K562 (cell line): Measurements from ENCODE around the gene HSPA8. TPM values are rescaled to one million over a fixed set of nuclear protein-coding genes. Genes with fewer than 3 reads are reported as not detected.

Experiments used
- CBX1 ChIP-seq: sonication (generic); IDR thresholded peaks from 2 replicates; pipeline ENCODE4 v1.6.1; 2016; ENCODE audit warnings: antibody characterized with exemption, low read depth, mild to moderate bottlenecking
- CCNT2 ChIP-seq: IDR thresholded peaks from 2 replicates; pipeline ENCODE4 v1.6.1; 2011; ENCODE audit warnings: borderline replicate concordance, low read depth, mild to moderate bottlenecking, moderate library complexity, mixed read lengths, low read length; ENCODE audit not compliant: insufficient read length; ENCODE audit errors: extremely low read depth
- CREM ChIP-seq: IDR thresholded peaks from 2 replicates; pipeline ENCODE4 v1.6.1; 2014; ENCODE audit warnings: antibody characterized with exemption, low read depth
- EZH2 ChIP-seq: IDR thresholded peaks from 2 replicates; pipeline ENCODE4 v1.6.1; 2012; ENCODE audit warnings: low read depth, mild to moderate bottlenecking, inconsistent platforms, low read length, borderline replicate concordance
- FOS ChIP-seq: IDR thresholded peaks from 3 replicates; pipeline ENCODE4 v1.6.1; 2011; ENCODE audit not compliant: insufficient read length; ENCODE audit errors: extremely low read depth
- FOXJ3 ChIP-seq: sonication (generic); formaldehyde crosslinking; IDR thresholded peaks from 2 replicates; pipeline ENCODE4 v1.4.0; 2020; ENCODE audit warnings: mild to moderate bottlenecking, missing genetic modification reagents
- FOXM1 ChIP-seq, 2 experiments: fragments of 450-650 bp in 1 of 2; sonication (generic) in 1 of 2; formaldehyde crosslinking in 1 of 2; IDR thresholded peaks; 2 replicates each; pipeline versions ENCODE4 v1.6.1 to v1.9.0; 2017 to 2022; ENCODE audit warnings: low read depth in 2 of 2, mild to moderate bottlenecking in 2 of 2, missing genetic modification reagents in 1 of 2, moderate library complexity in 1 of 2
- GATAD2B ChIP-seq: fragments of 450-650 bp; IDR thresholded peaks from 2 replicates; pipeline ENCODE4 v1.6.1; 2017; ENCODE audit warnings: mild to moderate bottlenecking, borderline replicate concordance
- HNRNPUL1 ChIP-seq: fragments of 200-400 bp; formaldehyde crosslinking; IDR thresholded peaks from 2 replicates; pipeline ENCODE4 v1.6.1; 2017; ENCODE audit warnings: low read length
- NCOA6 ChIP-seq: fragments of 450-650 bp; IDR thresholded peaks from 2 replicates; pipeline ENCODE4 v1.6.1; 2017; ENCODE audit warnings: mild to moderate bottlenecking
- NFIX ChIP-seq: fragments of 250-450 bp; sonication (Bioruptor Pico); IDR thresholded peaks from 2 replicates; pipeline ENCODE4 v1.4.0; 2020; ENCODE audit warnings: low read depth, mild to moderate bottlenecking, moderate library complexity
- SMAD1 ChIP-seq: fragments of 150-350 bp; IDR thresholded peaks from 2 replicates; pipeline ENCODE4 v1.6.1; 2014; ENCODE audit warnings: low read length, low read depth; ENCODE audit not compliant: partially characterized antibody
- SMAD2 ChIP-seq: fragments of 150-350 bp; IDR thresholded peaks from 2 replicates; pipeline ENCODE4 v1.6.1; 2014; ENCODE audit warnings: low read depth, mild to moderate bottlenecking, low read length
- SRSF1 ChIP-seq: fragments of 200-400 bp; formaldehyde crosslinking; IDR thresholded peaks from 2 replicates; pipeline ENCODE4 v1.6.1; 2017; ENCODE audit warnings: mild to moderate bottlenecking, low read depth, low read length, moderate library complexity
- TEAD4 ChIP-seq, 2 experiments: sonication (generic) in 1 of 2; formaldehyde crosslinking in 1 of 2; IDR thresholded peaks; 2 replicates each; pipeline versions ENCODE4 v1.6.1 to v1.8.0; 2012 to 2022; ENCODE audit warnings: borderline replicate concordance in 1 of 2, inconsistent platforms in 1 of 2, low read length in 1 of 2, mild to moderate bottlenecking in 1 of 2, missing genetic modification reagents in 1 of 2
- ZNF134 ChIP-seq: fragments of 250-450 bp; sonication (Bioruptor Pico); conservative IDR thresholded peaks from 2 replicates; pipeline ENCODE4 v1.4.0; 2020
- ZNF282 ChIP-seq: sonication (generic); formaldehyde crosslinking; IDR thresholded peaks from 2 replicates; pipeline ENCODE4 v1.8.1; 2023; ENCODE audit warnings: missing genetic modification reagents
- ZNF507 ChIP-seq: conservative IDR thresholded peaks from 2 replicates; pipeline ENCODE4 v1.6.1; 2017; ENCODE audit warnings: missing genetic modification characterization, missing compliant biosample characterization
- polyA plus RNA-seq, 8 experiments: library from polyadenylated mRNA; depleted of rRNA in 4 of 8; stranded (reverse) in 5 of 8; unstranded in 3 of 8; fragments of >200 nt; fragmentation: Nextera tagmentation in 2 of 8; fragmentation: Illumina TruSeq in 1 of 8; extraction: Ambion mirVana in 2 of 8; extraction: Trizol in 1 of 8; gene quantifications; 2 replicates each; pipeline versions ENCODE4 v1.2.1 to v1.2.3, GENCODE V29; 2011 to 2014; ENCODE audit warnings: inconsistent platforms in 1 of 8, missing spikeins in 1 of 8
- total RNA-seq, 7 experiments: library from RNA; depleted of rRNA in 6 of 7; stranded (reverse); fragments of >200 nt in 6 of 7; fragmentation: Illumina TruSeq in 2 of 7; extraction: Trizol in 2 of 7; gene quantifications; 2 replicates each; pipeline versions ENCODE4 v1.2.1 to v1.2.3, GENCODE V29; 2011 to 2021; ENCODE audit warnings: low replicate concordance in 1 of 7
- TF ChIP-seq, protein P1 (sequence below): sonication (generic); formaldehyde crosslinking; IDR thresholded peaks from 2 replicates; pipeline ENCODE4 v1.8.1; 2022; ENCODE audit warnings: missing genetic modification reagents
- TF ChIP-seq, protein P2 (sequence below): sonication (generic); formaldehyde crosslinking; IDR thresholded peaks from 2 replicates; pipeline ENCODE4 v1.8.1; 2023; ENCODE audit warnings: mild to moderate bottlenecking, missing genetic modification reagents
- TF ChIP-seq, protein P3 (sequence below): sonication (generic); formaldehyde crosslinking; IDR thresholded peaks from 2 replicates; pipeline ENCODE4 v1.8.0; 2023; ENCODE audit warnings: missing genetic modification reagents, mild to moderate bottlenecking, borderline replicate concordance

Gene HSPA8
- total and polyA plus RNA-seq, 9 of the 15 experiments (the other 6 are each of a cell fraction or from before 2014, with no cell fraction given) = 1,250 to 3,966 (median 2,773) TPM

DNA sequence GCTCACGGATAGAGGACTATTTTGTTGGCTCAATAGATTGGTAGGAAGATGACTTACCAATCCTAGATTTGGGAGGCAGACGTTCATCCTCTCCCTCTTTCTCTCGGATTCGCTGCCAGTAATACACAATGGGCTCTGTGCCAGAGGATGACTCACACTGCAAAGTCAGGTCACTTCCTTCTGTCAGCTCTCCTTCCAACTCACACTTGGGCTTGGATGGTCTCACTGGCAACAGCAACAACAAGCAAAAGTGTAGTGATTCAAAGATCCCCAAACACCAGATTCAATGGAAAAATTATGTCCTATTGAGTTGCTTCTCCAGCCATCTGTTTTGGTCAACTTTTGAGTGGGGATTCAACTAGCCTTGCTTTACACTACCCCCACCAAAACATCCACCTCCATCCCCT, 21.7 kb upstream of the HSPA8 start (continued):
- TF ChIP-seq SMAD1 (peak; percentile 57), ZNF507 (tag) (no peak), NFIX (CRISPR knock-in tag) (no peak), GATAD2B (no peak), ZNF282 (no peak), ZNF134 (no peak), CBX1 (no peak), SRSF1 (no peak), SMAD2 (no peak), TEAD4 (IDR thresholded peaks at IDR 0.05; ENCODE audit: low read length) (no peak; the same call in 1 of the 2 replicates), TEAD4 (CRISPR knock-in tag; IDR thresholded peaks at IDR 0.05; ENCODE audit: borderline replicate concordance) (no peak), FOXJ3 (CRISPR knock-in tag) (peak; percentile 81), CREM (0 out of 2 replicates have a peak, but pooled peaks have one; percentile 25), CCNT2 (no peak), EZH2 (no peak), NCOA6 (no peak), FOXM1 (IDR thresholded peaks at IDR 0.05; ENCODE audit: low read depth) (no peak), FOXM1 (CRISPR knock-in tag; IDR thresholded peaks at IDR 0.05; ENCODE audit: low read depth) (no peak), HNRNPUL1 (no peak), FOS (peak; percentile 49)
- TF ChIP-seq, protein P1, sequence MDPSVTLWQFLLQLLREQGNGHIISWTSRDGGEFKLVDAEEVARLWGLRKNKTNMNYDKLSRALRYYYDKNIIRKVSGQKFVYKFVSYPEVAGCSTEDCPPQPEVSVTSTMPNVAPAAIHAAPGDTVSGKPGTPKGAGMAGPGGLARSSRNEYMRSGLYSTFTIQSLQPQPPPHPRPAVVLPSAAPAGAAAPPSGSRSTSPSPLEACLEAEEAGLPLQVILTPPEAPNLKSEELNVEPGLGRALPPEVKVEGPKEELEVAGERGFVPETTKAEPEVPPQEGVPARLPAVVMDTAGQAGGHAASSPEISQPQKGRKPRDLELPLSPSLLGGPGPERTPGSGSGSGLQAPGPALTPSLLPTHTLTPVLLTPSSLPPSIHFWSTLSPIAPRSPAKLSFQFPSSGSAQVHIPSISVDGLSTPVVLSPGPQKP (CRISPR knock-in tag) = no peak
- TF ChIP-seq, protein P2, sequence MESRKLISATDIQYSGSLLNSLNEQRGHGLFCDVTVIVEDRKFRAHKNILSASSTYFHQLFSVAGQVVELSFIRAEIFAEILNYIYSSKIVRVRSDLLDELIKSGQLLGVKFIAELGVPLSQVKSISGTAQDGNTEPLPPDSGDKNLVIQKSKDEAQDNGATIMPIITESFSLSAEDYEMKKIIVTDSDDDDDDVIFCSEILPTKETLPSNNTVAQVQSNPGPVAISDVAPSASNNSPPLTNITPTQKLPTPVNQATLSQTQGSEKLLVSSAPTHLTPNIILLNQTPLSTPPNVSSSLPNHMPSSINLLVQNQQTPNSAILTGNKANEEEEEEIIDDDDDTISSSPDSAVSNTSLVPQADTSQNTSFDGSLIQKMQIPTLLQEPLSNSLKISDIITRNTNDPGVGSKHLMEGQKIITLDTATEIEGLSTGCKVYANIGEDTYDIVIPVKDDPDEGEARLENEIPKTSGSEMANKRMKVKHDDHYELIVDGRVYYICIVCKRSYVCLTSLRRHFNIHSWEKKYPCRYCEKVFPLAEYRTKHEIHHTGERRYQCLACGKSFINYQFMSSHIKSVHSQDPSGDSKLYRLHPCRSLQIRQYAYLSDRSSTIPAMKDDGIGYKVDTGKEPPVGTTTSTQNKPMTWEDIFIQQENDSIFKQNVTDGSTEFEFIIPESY (CRISPR knock-in tag) = no peak
- TF ChIP-seq, protein P3, sequence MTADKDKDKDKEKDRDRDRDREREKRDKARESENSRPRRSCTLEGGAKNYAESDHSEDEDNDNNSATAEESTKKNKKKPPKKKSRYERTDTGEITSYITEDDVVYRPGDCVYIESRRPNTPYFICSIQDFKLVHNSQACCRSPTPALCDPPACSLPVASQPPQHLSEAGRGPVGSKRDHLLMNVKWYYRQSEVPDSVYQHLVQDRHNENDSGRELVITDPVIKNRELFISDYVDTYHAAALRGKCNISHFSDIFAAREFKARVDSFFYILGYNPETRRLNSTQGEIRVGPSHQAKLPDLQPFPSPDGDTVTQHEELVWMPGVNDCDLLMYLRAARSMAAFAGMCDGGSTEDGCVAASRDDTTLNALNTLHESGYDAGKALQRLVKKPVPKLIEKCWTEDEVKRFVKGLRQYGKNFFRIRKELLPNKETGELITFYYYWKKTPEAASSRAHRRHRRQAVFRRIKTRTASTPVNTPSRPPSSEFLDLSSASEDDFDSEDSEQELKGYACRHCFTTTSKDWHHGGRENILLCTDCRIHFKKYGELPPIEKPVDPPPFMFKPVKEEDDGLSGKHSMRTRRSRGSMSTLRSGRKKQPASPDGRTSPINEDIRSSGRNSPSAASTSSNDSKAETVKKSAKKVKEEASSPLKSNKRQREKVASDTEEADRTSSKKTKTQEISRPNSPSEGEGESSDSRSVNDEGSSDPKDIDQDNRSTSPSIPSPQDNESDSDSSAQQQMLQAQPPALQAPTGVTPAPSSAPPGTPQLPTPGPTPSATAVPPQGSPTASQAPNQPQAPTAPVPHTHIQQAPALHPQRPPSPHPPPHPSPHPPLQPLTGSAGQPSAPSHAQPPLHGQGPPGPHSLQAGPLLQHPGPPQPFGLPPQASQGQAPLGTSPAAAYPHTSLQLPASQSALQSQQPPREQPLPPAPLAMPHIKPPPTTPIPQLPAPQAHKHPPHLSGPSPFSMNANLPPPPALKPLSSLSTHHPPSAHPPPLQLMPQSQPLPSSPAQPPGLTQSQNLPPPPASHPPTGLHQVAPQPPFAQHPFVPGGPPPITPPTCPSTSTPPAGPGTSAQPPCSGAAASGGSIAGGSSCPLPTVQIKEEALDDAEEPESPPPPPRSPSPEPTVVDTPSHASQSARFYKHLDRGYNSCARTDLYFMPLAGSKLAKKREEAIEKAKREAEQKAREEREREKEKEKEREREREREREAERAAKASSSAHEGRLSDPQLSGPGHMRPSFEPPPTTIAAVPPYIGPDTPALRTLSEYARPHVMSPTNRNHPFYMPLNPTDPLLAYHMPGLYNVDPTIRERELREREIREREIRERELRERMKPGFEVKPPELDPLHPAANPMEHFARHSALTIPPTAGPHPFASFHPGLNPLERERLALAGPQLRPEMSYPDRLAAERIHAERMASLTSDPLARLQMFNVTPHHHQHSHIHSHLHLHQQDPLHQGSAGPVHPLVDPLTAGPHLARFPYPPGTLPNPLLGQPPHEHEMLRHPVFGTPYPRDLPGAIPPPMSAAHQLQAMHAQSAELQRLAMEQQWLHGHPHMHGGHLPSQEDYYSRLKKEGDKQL = no peak
